A204.1 (cell line): Measurements from ENCODE around the gene TULP1.
"Not testable (repeated sequence)": the region's sequence is repeated elsewhere in the genome, so short reads cannot be mapped to it uniquely, and the experiment has no call there.

Source experiments
- FAIRE-seq: peaks from 2 replicates; lab custom pipeline; 2012; peaks lifted over from hg19 to GRCh38; lab: Jason Lieb, UNC

Gene TULP1

GRCh38 chr6:35521235-35521634 is 8.5 kb upstream of the TULP1 start:
- FAIRE-seq: no peak

DNA sequence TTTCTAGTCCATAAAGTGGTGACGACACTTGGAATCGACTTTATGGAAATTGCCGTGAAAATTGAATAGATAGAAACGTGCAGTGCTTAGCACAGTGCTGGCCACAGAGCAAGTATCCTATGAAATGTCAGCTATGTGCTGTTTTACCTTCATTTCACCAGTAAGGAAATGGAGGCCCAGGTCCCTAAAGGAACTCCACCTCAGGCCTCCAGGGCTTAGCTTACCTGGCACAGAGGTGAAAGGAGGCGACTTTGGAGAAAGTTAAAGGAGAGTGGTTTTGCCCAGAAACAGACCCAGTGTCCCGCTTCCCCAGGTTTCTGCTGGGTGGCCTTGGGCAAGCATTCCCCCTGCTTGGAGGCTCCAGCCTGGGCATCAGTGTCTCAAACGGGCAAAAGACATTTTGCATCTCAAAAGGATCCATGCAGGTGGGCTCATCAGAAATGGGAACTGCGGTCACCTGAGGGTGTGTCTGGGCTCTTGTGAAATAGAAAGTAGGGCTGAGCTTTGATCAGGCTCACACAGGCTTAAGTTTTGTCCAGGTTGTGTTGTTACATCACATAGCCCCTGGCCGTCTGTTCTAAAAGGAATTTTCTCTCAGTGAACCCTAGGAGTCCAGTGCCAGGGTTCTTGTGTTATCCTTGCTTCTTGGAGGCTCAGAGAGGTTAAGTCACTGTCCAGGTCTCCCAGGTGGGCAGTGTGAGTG is 6.8 kb upstream of the TULP1 start:
- no peak for FAIRE-seq

DNA sequence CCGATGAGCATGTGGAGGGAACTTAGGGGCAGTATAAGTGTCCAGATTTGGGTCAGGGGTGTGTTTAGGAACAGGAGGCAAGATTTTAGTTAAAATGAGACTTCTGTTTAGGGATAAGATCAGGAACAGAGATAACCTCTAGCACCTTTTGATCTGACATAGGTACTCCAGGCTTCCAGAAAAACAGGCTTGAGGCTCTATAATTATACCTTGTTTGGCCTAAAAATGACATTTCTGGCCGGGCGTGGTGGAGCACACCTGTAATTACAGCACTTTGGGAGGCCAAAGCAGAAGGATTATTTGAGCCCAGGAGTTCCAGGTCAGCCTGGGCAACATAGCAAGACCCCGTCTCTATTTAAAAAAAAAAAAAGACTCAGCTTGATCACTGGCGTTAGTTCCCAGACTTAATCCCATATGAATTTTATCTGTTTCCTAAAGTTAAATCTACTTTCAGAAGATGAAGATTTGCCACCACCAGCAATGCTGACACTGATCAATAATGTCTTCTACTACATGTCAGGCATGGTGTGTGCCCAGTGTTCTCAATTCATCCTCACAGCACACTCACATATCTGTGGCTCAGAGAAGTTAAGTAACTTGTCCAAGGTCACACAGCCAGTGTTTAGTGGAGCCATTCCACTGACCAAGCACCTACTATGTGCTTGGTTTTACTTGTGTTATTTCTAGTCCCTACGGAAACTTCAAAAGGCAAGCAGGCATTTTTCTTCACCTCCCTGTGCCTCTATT is 6.0 kb upstream of the TULP1 start:
- no peak for FAIRE-seq

- FAIRE-seq: peak; percentile 49
Observed at GRCh38 chr6:35517978-35518377, 5.3 kb upstream of the TULP1 start.

DNA sequence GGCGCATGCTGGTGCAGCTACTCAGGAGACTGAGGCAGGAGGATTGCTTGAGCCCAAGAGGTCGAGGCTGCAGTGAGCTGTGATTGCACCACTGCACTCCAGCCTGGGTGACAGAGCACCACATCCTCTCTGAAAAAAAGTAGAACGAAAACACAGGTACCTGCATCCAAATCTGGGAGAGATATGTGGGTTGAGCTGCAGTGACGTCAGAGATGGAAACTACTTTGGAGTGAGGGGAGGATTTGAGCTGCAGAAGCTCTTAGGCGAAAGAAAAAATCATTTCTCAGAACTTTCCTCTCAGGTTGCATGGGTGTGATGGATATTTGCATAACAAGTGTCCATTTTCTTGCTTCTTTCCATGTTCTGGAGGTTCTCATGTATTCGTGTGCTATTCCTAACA is 4.0 kb upstream of the TULP1 start:
- no peak for FAIRE-seq

GRCh38 chr6:35515939-35516338 is 3.2 kb upstream of the TULP1 start:
- FAIRE-seq: not testable (repeated sequence)

DNA sequence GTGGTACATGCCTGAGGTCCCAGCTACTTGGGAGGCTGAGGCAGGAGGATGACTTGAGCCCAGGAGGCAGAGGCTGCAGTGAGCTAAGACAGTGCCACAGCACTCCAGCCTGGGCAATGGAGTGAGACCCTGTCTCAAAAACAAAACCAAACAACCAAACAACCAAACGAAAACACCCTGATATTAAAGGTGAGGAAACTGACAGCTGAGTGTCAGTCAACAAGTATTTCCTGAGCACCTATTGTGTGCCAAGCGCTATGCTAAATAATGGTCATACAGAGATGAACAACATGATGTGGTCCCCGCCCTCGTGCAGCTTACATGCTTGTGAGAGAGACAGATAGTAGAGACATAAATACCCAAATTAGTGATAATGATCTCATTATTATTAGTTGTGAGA is 1.9 kb upstream of the TULP1 start:
- FAIRE-seq: no peak

GRCh38 chr6:35512006-35512405 is 690 bp downstream of the TULP1 start:
- FAIRE-seq: no peak

- FAIRE-seq: no peak
Observed at GRCh38 chr6:35511562-35511941, 1.1 kb downstream of the TULP1 start.

GRCh38 chr6:35510916-35511561 is 1.7 kb downstream of the TULP1 start:
- no peak for FAIRE-seq

- FAIRE-seq: no peak
Observed at GRCh38 chr6:35508542-35508941, 4.2 kb downstream of the TULP1 start.

- no peak for FAIRE-seq
Observed at GRCh38 chr6:35508027-35508426, 4.7 kb downstream of the TULP1 start.

- FAIRE-seq: no peak
Observed at GRCh38 chr6:35507221-35507620, 5.5 kb downstream of the TULP1 start.

DNA sequence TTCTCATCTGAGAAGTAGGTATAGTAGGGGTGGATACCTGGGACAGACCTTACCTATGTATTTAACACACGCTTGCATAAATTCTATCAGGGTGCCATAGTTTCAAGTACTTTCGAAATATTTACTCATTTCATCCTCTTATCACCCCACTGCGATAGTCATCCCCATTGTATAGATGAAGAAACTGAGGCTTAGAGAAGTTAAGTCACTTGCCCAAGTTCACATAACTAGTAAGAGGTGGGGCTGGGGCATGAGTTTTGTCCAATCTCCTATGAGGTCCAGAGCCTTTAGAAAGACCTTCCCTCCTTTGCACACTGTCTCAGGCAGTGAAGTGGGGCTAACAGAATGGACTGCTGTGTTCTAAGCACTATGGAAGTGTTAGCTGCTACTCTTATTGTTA is 6.2 kb downstream of the TULP1 start:
- FAIRE-seq: no peak

DNA sequence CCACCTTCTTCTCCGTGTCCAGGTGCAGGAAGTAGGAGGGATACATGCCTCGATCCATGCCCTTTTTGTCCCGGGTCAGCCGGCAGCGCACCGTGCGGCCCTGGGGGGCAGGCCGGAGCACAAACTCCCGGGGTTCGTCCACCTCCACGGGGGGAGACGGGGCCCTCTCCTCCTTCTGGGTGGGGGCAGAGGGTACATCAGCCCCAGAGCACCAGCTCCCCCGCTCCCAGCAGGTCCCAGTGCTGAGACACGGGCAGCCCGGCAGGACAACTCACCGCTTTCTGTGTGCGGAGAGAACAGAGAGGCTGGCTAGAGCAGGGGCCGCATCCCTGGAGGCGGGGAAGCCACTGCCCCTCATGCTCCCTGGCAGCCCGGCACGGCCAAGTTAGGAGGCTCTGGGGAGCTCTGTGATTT is 6.7 kb downstream of the TULP1 start:
- FAIRE-seq: no peak

- FAIRE-seq: no peak
Observed at GRCh38 chr6:35503534-35503933, 9.2 kb downstream of the TULP1 start.

GRCh38 chr6:35501784-35502183 is 10.9 kb downstream of the TULP1 start:
- FAIRE-seq: no peak

GRCh38 chr6:35500782-35501181 is 11.9 kb downstream of the TULP1 start:
- FAIRE-seq: no peak

GRCh38 chr6:35499372-35499771 is 13.3 kb downstream of the TULP1 start:
- FAIRE-seq: no peak

- FAIRE-seq: no peak
Observed at GRCh38 chr6:35498422-35499067, 14.2 kb downstream of the TULP1 start.

- no peak for FAIRE-seq
Observed at GRCh38 chr6:35497571-35498421, 14.9 kb downstream of the TULP1 start.
